HEK293 (cell line): ENCODE data around the gene MRTFA.

Source experiments
- CTCF ChIA-PET: fragments of 350-600 bp; formaldehyde crosslinking; extraction: SDS; loops from one replicate; lab custom pipeline; 2021; ENCODE audit warnings: antibody characterized with exemption; lab: Yijun Ruan, JAX
- POLR2A ChIA-PET: fragments of 300-600 bp; formaldehyde crosslinking; extraction: SDS; loops from one replicate; lab custom pipeline; 2020; ENCODE audit warnings: antibody characterized with exemption, inconsistent platforms; lab: Yijun Ruan, JAX
- H3K27ac ChIP-seq: fragments of 200-500 bp; sonication (Bioruptor generic); 2 replicates; pipeline ENCODE4 v1.5.1; 2014; ENCODE audit warnings: low read depth, low read length, control low read depth, inconsistent platforms; ENCODE audit errors: extremely low read depth
- H3K36me3 ChIP-seq, 2 experiments: fragments of 200-500 bp in 1 of 2; sonication (Bioruptor generic) in 1 of 2; 1 replicate in 1 of 2; 2 replicates in 1 of 2; pipeline ENCODE4 v1.5.1; 2014 to 2017; ENCODE audit warnings: inconsistent platforms in 2 of 2, low read length in 2 of 2; ENCODE audit not compliant: control insufficient read depth in 2 of 2, insufficient read depth in 1 of 2
- H3K4me1 ChIP-seq: fragments of 200-500 bp; sonication (Bioruptor generic); 2 replicates; pipeline ENCODE4 v1.5.1; 2014; ENCODE audit warnings: mild to moderate bottlenecking, low read length, inconsistent platforms; ENCODE audit not compliant: control insufficient read depth, insufficient read depth
- H3K4me3 ChIP-seq: 2 replicates; pipeline ENCODE4 v1.5.1; 2011; ENCODE audit warnings: low read depth, mild to moderate bottlenecking, control low read depth, low read length, moderate library complexity
- H3K9me3 ChIP-seq: fragments of 200-500 bp; sonication (Bioruptor generic); 2 replicates; pipeline ENCODE4 v1.5.1; 2014; ENCODE audit warnings: low read depth, low read length, inconsistent platforms; ENCODE audit not compliant: control insufficient read depth, insufficient read depth
- ATF2 ChIP-seq: fragments of 450-650 bp; formaldehyde crosslinking; IDR thresholded peaks from 2 replicates; pipeline ENCODE4 v1.5.1; 2016; ENCODE audit warnings: missing biosample characterization, missing genetic modification characterization, low read depth
- FEZF1 ChIP-seq: fragments of 450-650 bp; formaldehyde crosslinking; IDR thresholded peaks from 2 replicates; pipeline ENCODE4 v1.5.1; 2016; ENCODE audit warnings: missing biosample characterization, missing genetic modification characterization
- HIC1 ChIP-seq: fragments of 450-650 bp; formaldehyde crosslinking; IDR thresholded peaks from 2 replicates; pipeline ENCODE4 v1.5.1; 2016; ENCODE audit warnings: missing biosample characterization, missing genetic modification characterization
- HOXC10 ChIP-seq: sonication (generic); formaldehyde crosslinking; IDR thresholded peaks from 2 replicates; pipeline ENCODE4 v1.8.1; 2023; ENCODE audit warnings: mild to moderate bottlenecking, missing genetic modification reagents
- MZF1 ChIP-seq: fragments of 450-650 bp; formaldehyde crosslinking; IDR thresholded peaks from 2 replicates; pipeline ENCODE4 v1.5.1; 2017; ENCODE audit warnings: missing biosample characterization, missing genetic modification characterization, borderline replicate concordance
- OSR2 ChIP-seq: fragments of 450-650 bp; formaldehyde crosslinking; IDR thresholded peaks from 2 replicates; pipeline ENCODE4 v1.5.1; 2016; ENCODE audit warnings: missing biosample characterization, missing genetic modification characterization
- OVOL3 ChIP-seq: fragments of 450-650 bp; formaldehyde crosslinking; IDR thresholded peaks from 2 replicates; pipeline ENCODE4 v1.5.1; 2016; ENCODE audit warnings: missing biosample characterization, missing genetic modification characterization
- PRDM10 ChIP-seq: fragments of 450-650 bp; formaldehyde crosslinking; IDR thresholded peaks from 2 replicates; pipeline ENCODE4 v1.5.1; 2016; ENCODE audit warnings: missing biosample characterization, missing genetic modification characterization
- PRDM6 ChIP-seq: fragments of 450-650 bp; formaldehyde crosslinking; IDR thresholded peaks from 2 replicates; pipeline ENCODE4 v1.5.1; 2017; ENCODE audit warnings: missing biosample characterization, missing genetic modification characterization
- SALL2 ChIP-seq: fragments of 450-650 bp; formaldehyde crosslinking; IDR thresholded peaks from 2 replicates; pipeline ENCODE4 v1.5.0; 2017; ENCODE audit warnings: missing biosample characterization, mild to moderate bottlenecking, missing genetic modification characterization, borderline replicate concordance
- SCRT1 ChIP-seq: fragments of 450-650 bp; formaldehyde crosslinking; IDR thresholded peaks from 2 replicates; pipeline ENCODE4 v1.5.1; 2016; ENCODE audit warnings: missing biosample characterization, missing genetic modification characterization, borderline replicate concordance
- SCRT2 ChIP-seq: fragments of 450-650 bp; formaldehyde crosslinking; IDR thresholded peaks from 2 replicates; pipeline ENCODE4 v1.5.1; 2016; ENCODE audit warnings: missing biosample characterization, missing genetic modification characterization
- TRIM28 ChIP-seq: IDR thresholded peaks from 2 replicates; pipeline ENCODE4 v1.6.1; 2011; ENCODE audit warnings: low read length, control low read depth, borderline replicate concordance
- ZBTB8A ChIP-seq: fragments of 450-650 bp; formaldehyde crosslinking; IDR thresholded peaks from 2 replicates; pipeline ENCODE4 v1.5.1; 2016; ENCODE audit warnings: missing biosample characterization, missing genetic modification characterization
- ZNF155 ChIP-seq: fragments of 450-650 bp; formaldehyde crosslinking; IDR thresholded peaks from 2 replicates; pipeline ENCODE4 v1.5.1; 2016; ENCODE audit warnings: missing biosample characterization, missing genetic modification characterization
- ZNF391 ChIP-seq: fragments of 450-650 bp; formaldehyde crosslinking; IDR thresholded peaks from 2 replicates; pipeline ENCODE4 v1.5.1; 2016; ENCODE audit warnings: low read depth, missing biosample characterization, missing genetic modification characterization, borderline replicate concordance
- ZNF426 ChIP-seq: fragments of 450-650 bp; formaldehyde crosslinking; IDR thresholded peaks from 2 replicates; pipeline ENCODE4 v1.5.1; 2017; ENCODE audit warnings: missing biosample characterization, missing genetic modification characterization, mild to moderate bottlenecking, inconsistent platforms, moderate library complexity
- ZNF555 ChIP-seq: fragments of 450-650 bp; formaldehyde crosslinking; conservative IDR thresholded peaks from 2 replicates; pipeline ENCODE4 v1.5.1; 2017; ENCODE audit warnings: missing biosample characterization, mild to moderate bottlenecking, missing genetic modification characterization, inconsistent platforms
- ZNF629 ChIP-seq: fragments of 450-650 bp; formaldehyde crosslinking; IDR thresholded peaks from 2 replicates; pipeline ENCODE4 v1.5.1; 2017; ENCODE audit warnings: missing biosample characterization, missing genetic modification characterization
- ZNF692 ChIP-seq: fragments of 450-650 bp; formaldehyde crosslinking; IDR thresholded peaks from 2 replicates; pipeline ENCODE4 v1.5.1; 2016; ENCODE audit warnings: missing biosample characterization, missing genetic modification characterization
- ZNF837 ChIP-seq: fragments of 450-650 bp; formaldehyde crosslinking; IDR thresholded peaks from 2 replicates; pipeline ENCODE4 v1.5.1; 2016; ENCODE audit warnings: missing biosample characterization, missing genetic modification characterization

MRTFA gene

GRCh38 chr22:40542821-40543540 is 93.5 kb downstream of the MRTFA start:
- no peak overlapping the region for H3K4me3 ChIP-seq
- peaks cover 7% of the 10 kb centered on the region; the same call in 1 of the 2 replicates for H3K4me1 ChIP-seq
- TF ChIP-seq SALL2 (tag by site-specific recombination) (no peak), ZNF155 (tag by site-specific recombination) (no peak), MZF1 (tag by site-specific recombination) (no peak), HOXC10 (CRISPR knock-in tag) (no peak), ZNF391 (tag by site-specific recombination) (no peak), HIC1 (no peak), ATF2 (tag by site-specific recombination) (no peak)
- CTCF ChIA-PET = interaction anchor here (1.1 kb wide), 1 partner anchor 9 kb away, joined by 3 read pairs; no protein-coding TSS in a partner anchor
- H3K27ac ChIP-seq = no peak overlapping the region
- peaks cover 3 to 5% of the 10 kb centered on the region in 2 experiments; a peak in 2 of 3 replicates for H3K36me3 ChIP-seq
- POLR2A ChIA-PET = interaction anchor here (0.5 kb wide), 1 partner anchor 343 kb away, joined by 6 read pairs; no protein-coding TSS in a partner anchor
- H3K9me3 ChIP-seq = no peaks in the 10 kb centered on the region

GRCh38 chr22:40541300-40541699 is 95.2 kb downstream of the MRTFA start:
- H3K9me3 ChIP-seq = no peaks in the 10 kb centered on the region
- H3K4me1 ChIP-seq = peaks cover 7% of the 10 kb centered on the region; the same call in 1 of the 2 replicates
- H3K4me3 ChIP-seq = no peak overlapping the region
- H3K27ac ChIP-seq = no peak overlapping the region
- ChIA-PET CTCF (interaction anchor here (0.6 to 1.1 kb wide), 3 partner anchors 105 to 358 kb away, joined by 3 to 5 read pairs (median 3); no protein-coding TSS in a partner anchor), POLR2A (interaction anchor here (0.6 kb wide), 1 partner anchor 33 kb away, joined by 3 read pairs; no protein-coding TSS in a partner anchor)
- peaks cover 0 to 3% of the 10 kb centered on the region in 2 experiments; a peak in 2 of 3 replicates for H3K36me3 ChIP-seq
- TF ChIP-seq ZNF555 (tag by site-specific recombination) = no peak
- peak; percentile 76 for TF ChIP-seq PRDM10
- TF ChIP-seq SCRT2 = peak; percentile 91
- TF ChIP-seq SCRT1 (tag by site-specific recombination) = peak; percentile 58; the same call in 1 of the 2 replicates
- TF ChIP-seq FEZF1 (tag by site-specific recombination) = no peak
- TF ChIP-seq ZBTB8A (tag by site-specific recombination) = peak; percentile 67
- no peak for TF ChIP-seq OVOL3 (tag by site-specific recombination)
- TF ChIP-seq OSR2 (tag by site-specific recombination) = peak; percentile 72
- TF ChIP-seq ZNF692 (tag by site-specific recombination) = no peak
- TF ChIP-seq TRIM28 = peak; percentile 51; the same call in 1 of the 2 replicates
- TF ChIP-seq ZNF629 (tag by site-specific recombination) = peak; percentile 44; the same call in 1 of the 2 replicates
- TF ChIP-seq ZNF426 (tag by site-specific recombination) = no peak
- 0 out of 2 replicates have a peak, but pooled peaks have one; percentile 17 for TF ChIP-seq ZNF391 (tag by site-specific recombination)
- peak; percentile 42; the same call in 1 of the 2 replicates for TF ChIP-seq PRDM6
- no peak for TF ChIP-seq ZNF837
